ENCODE results near the gene CCDC74B.
"Not testable (repeated sequence)": the region's sequence is repeated elsewhere in the genome, so short reads cannot be mapped to it uniquely, and the experiment has no call there.

CCDC74B gene

GRCh38 chr2:130145006-130145414 is at the start of gene CCDC74B:
TSS of gene CCDC74B (minus strand) at chr2:130145112. CDS start at chr2:130144996, 116 bp downstream.
- DNase-seq (ENCODE audit: low read depth in 2 of 2) = peak in 1 of 2 donors; percentile 47

GRCh38 chr2:130193824-130194223 is 48.9 kb upstream of the CCDC74B start:
- DNase-seq (ENCODE audit: low read depth in 2 of 2) = not testable (repeated sequence)

- DNase-seq (ENCODE audit: low read depth in 2 of 2) = not testable (repeated sequence)
Measured at GRCh38 chr2:130192451-130192850, 47.5 kb upstream of the CCDC74B start.

- DNase-seq (ENCODE audit: low read depth in 2 of 2) = not testable (repeated sequence)
Measured at GRCh38 chr2:130191319-130191718, 46.4 kb upstream of the CCDC74B start.

- no peak for DNase-seq (ENCODE audit: low read depth in 2 of 2)
Measured at GRCh38 chr2:130190237-130190636, 45.3 kb upstream of the CCDC74B start.

- not testable (repeated sequence) for DNase-seq (ENCODE audit: low read depth in 2 of 2)
Measured at GRCh38 chr2:130188958-130189357, 44.0 kb upstream of the CCDC74B start.

GRCh38 chr2:130187859-130188792 is 43.2 kb upstream of the CCDC74B start:
- not testable (repeated sequence) for DNase-seq (ENCODE audit: low read depth in 2 of 2)

GRCh38 chr2:130187268-130187667 is 42.4 kb upstream of the CCDC74B start:
- no peak for DNase-seq (ENCODE audit: low read depth in 2 of 2)

- no peak for DNase-seq (ENCODE audit: low read depth in 2 of 2)
Measured at GRCh38 chr2:130186391-130186790, 41.5 kb upstream of the CCDC74B start.

GRCh38 chr2:130185896-130186295 is 41.0 kb upstream of the CCDC74B start:
- DNase-seq (ENCODE audit: low read depth in 2 of 2) = no peak

- DNase-seq (ENCODE audit: low read depth in 2 of 2) = no peak
Measured at GRCh38 chr2:130185436-130185835, 40.5 kb upstream of the CCDC74B start.

- no peak for DNase-seq (ENCODE audit: low read depth in 2 of 2)
Measured at GRCh38 chr2:130183512-130184373, 38.8 kb upstream of the CCDC74B start.

GRCh38 chr2:130182826-130183511 is 38.1 kb upstream of the CCDC74B start:
- DNase-seq (ENCODE audit: low read depth in 2 of 2) = not testable (repeated sequence)

GRCh38 chr2:130181880-130182682 is 37.2 kb upstream of the CCDC74B start, which contains the start of gene MZT2B:
TSS of gene MZT2B (plus strand) at chr2:130182262. CDS start at chr2:130182283, 21 bp downstream.
- DNase-seq (ENCODE audit: low read depth in 2 of 2) = peak; percentile 82 to 87

GRCh38 chr2:130181325-130181879 is 36.5 kb upstream of the CCDC74B start, which contains the start of gene SMPD4:
TSS of gene SMPD4 (minus strand) at chr2:130181602. CDS start at chr2:130176592, 5,010 bp downstream.
- peak; percentile 95 to 96 for DNase-seq (ENCODE audit: low read depth in 2 of 2)

GRCh38 chr2:130180404-130181324 is 35.8 kb upstream of the CCDC74B start:
- not testable (repeated sequence) for DNase-seq (ENCODE audit: low read depth in 2 of 2)

- DNase-seq (ENCODE audit: low read depth in 2 of 2) = not testable (repeated sequence)
Measured at GRCh38 chr2:130174866-130175265, 30.0 kb upstream of the CCDC74B start.

- DNase-seq (ENCODE audit: low read depth in 2 of 2) = no peak
Measured at GRCh38 chr2:130169896-130170295, 25.0 kb upstream of the CCDC74B start.

- not testable (repeated sequence) for DNase-seq (ENCODE audit: low read depth in 2 of 2)
Measured at GRCh38 chr2:130169163-130169562, 24.3 kb upstream of the CCDC74B start.
